Measurements from ENCODE around the gene CHST12. TPM values are rescaled to one million over a fixed set of nuclear protein-coding genes. Genes with fewer than 3 reads are reported as not detected.
"Not testable (repeated sequence)": the region's sequence is repeated elsewhere in the genome, so short reads cannot be mapped to it uniquely, and the experiment has no call there.

CHST12 gene
- total RNA-seq, 1 donor from 2014 or later = 29.8 TPM

DNA sequence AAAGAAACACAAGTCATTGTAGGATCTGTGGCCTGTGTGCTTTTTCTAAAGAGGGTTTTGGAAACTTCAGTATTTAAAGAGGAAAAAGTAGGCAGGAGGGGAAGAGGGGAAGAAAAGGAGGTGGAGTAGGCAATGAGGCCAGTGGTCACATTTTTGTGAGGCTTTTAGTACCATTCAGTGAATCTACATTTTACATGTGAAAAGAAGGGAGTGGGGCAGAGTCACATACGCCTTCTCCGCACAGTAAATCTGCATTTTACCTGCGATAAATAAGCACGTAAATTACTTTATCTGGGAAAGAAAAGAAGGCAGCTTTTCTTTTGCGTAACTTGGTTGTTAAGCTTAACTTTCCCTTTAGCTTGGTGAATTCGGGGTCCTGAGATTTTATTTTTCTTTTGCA, 13.2 kb downstream of the CHST12 start:
- H3K9me3 ChIP-seq = no peaks in the 10 kb centered on the region
- no peak overlapping the region for H3K27ac ChIP-seq
- H3K4me3 ChIP-seq = no peak overlapping the region
- ATAC-seq (no peak), DNase-seq (no peak)
- H3K4me1 ChIP-seq = peaks cover 18% of the 10 kb centered on the region
- H3K36me3 ChIP-seq = no peaks in the 10 kb centered on the region
- TF ChIP-seq, protein P1, sequence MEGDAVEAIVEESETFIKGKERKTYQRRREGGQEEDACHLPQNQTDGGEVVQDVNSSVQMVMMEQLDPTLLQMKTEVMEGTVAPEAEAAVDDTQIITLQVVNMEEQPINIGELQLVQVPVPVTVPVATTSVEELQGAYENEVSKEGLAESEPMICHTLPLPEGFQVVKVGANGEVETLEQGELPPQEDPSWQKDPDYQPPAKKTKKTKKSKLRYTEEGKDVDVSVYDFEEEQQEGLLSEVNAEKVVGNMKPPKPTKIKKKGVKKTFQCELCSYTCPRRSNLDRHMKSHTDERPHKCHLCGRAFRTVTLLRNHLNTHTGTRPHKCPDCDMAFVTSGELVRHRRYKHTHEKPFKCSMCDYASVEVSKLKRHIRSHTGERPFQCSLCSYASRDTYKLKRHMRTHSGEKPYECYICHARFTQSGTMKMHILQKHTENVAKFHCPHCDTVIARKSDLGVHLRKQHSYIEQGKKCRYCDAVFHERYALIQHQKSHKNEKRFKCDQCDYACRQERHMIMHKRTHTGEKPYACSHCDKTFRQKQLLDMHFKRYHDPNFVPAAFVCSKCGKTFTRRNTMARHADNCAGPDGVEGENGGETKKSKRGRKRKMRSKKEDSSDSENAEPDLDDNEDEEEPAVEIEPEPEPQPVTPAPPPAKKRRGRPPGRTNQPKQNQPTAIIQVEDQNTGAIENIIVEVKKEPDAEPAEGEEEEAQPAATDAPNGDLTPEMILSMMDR (IDR thresholded peaks at IDR 0.05) = no peak
- no peaks in the 10 kb centered on the region for H3K27me3 ChIP-seq
- intact Hi-C loops (cut with DNase I) = no loop called here

DNA sequence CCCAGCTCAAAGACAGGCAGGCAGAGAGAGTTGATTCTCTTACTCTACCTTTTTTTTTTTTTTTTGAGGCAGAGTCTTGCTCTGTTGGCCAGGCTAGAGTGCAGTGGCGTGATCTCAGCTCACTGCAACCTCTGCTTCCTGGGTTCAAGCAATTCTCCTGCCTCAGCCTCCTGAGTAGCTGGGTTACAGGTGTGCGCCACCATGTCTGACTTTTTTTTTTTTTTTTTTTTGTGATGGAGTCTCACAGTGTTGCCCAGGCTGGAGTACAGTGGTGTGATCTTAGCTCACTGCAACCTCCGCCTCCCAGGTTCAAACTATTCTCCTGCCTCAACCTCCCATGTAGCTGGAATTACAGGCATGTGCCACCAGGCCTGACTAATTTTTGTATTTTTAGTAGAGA, 13.8 kb downstream of the CHST12 start:
- H3K27ac ChIP-seq; ATAC-seq; intact Hi-C loops (cut with DNase I): not testable (repeated sequence)

DNA sequence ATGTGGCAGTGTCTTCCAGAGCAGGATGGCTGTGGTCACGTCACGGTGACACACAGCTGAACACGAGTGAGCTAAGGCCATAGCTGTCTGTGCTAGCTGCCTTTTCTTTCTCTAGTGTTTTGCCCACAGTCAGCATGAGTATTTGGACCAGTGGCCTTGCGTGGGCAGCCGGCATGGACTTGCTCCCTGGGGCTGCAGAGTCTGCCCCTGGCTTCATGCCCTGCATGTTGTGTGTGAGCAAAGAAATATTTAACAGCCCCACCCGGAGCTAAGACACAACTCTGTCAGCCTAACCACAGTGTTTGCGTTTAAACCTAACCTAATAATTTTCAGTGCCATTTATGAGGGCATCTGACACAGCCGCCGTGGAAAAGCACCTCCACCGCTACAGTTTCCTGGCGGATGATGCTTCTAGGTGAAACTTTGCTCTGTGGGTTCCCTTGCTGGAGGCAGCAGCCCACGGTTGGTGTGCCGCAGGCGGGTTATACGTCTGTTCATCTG, 14.6 kb downstream of the CHST12 start:
- Histone ChIP-seq H3K4me1 (peaks cover 4% of the 10 kb centered on the region), H3K27me3 (no peaks in the 10 kb centered on the region), H3K9me3 (no peaks in the 10 kb centered on the region), H3K36me3 (no peaks in the 10 kb centered on the region), H3K4me3 (no peak overlapping the region), H3K27ac (no peak overlapping the region)
- ATAC-seq (peak; percentile 49), DNase-seq (no peak)
- intact Hi-C loops (cut with DNase I) = no loop called here
- TF ChIP-seq, protein P1 (IDR thresholded peaks at IDR 0.05) = no peak

More for the DNA sequence above, 13.8 kb downstream of the CHST12 start:
- H3K4me1 ChIP-seq = peaks cover 12% of the 10 kb centered on the region
- not testable (repeated sequence) for H3K27me3 ChIP-seq, H3K36me3 ChIP-seq, DNase-seq, H3K4me3 ChIP-seq, H3K9me3 ChIP-seq

DNA sequence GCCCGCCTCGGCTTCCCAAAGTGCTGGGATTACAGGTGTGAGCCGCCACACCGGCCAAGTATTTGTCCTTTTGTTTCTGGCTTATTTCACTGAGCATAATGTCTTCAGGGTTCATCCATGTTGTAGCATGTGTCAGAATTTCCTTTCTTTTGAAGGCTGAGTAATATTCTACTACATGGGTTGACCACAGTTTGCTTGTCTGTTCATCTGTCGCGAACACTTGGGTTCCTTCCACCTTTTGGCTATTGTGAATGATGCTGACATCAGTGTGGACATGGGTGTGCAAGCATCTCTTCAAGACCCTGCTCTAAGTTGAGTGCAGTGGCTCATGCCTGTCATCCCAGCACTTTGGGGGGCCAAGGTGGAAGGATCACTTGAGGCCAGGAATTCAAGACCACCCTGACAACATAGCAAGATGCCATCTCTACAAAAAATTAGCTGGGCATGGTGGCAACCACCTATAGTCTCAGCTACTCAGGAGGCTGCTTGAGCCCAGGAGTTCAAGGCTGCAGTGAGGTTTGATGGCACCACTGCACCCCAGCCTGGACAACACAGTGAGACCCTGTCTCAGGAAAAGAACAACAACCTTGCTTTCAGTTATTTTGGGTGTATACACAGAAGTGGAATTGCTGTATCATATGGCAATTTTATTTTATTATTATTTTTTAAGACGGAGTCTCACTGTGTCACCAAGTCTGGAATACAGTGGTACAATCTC, 17.0 kb downstream of the CHST12 start:
- Histone ChIP-seq H3K4me3 (no peak overlapping the region), H3K4me1 (no peaks in the 10 kb centered on the region), H3K9me3 (no peaks in the 10 kb centered on the region), H3K27ac (no peak overlapping the region), H3K36me3 (no peaks in the 10 kb centered on the region), H3K27me3 (no peaks in the 10 kb centered on the region)
- DNase-seq (no peak), ATAC-seq (no peak)
- intact Hi-C loops (cut with DNase I) = no loop called here
- TF ChIP-seq, protein P1 (IDR thresholded peaks at IDR 0.05) = no peak

DNA sequence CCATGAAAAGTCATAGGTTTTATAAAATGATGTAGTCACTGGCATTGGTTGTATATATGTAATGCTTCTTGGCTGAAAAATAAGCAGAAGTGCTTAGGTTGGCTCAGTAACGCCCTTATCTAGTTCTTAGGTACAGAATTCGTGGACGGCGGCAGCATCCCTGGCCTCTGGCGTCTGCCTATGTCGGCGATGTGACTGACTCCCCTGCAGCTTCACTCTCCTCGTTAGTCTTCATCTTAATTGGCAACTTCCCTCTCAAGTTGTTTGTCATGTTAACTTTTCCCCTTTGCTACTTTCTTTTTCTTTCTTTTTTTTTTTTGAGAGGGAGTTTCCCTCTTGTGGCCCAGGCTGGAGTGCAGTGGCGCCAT, 18.5 kb downstream of the CHST12 start:
- H3K4me1 ChIP-seq = no peaks in the 10 kb centered on the region
- DNase-seq (no peak), ATAC-seq (no peak)
- no peaks in the 10 kb centered on the region for H3K36me3 ChIP-seq
- H3K27me3 ChIP-seq = no peaks in the 10 kb centered on the region
- no peak overlapping the region for H3K27ac ChIP-seq
- intact Hi-C loops (cut with DNase I) = no loop called here
- no peaks in the 10 kb centered on the region for H3K9me3 ChIP-seq
- TF ChIP-seq, protein P1 (IDR thresholded peaks at IDR 0.05) = no peak
- no peak overlapping the region for H3K4me3 ChIP-seq

DNA sequence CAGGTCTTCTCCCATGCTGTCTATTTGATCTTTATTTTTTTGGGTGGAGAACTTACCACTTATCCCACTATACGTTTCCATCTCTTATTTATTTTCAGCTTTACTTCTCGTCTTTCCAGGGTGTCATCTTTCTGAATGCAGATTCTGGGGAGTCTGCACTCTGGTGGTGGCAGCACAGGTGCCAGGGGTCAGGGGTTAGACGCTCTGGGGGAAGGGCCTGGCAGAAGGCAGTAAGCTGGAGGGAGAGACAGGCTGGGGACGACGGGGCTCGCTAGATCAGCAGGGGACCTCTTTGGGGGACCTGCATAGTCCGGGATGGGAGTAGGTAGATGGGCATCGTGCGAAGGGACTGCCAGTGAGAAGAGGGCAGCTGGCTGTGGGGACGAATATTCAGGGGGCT, 22.3 kb downstream of the CHST12 start:
- intact Hi-C loops (cut with DNase I) = no loop called here
- H3K9me3 ChIP-seq = no peaks in the 10 kb centered on the region
- H3K4me1 ChIP-seq = no peaks in the 10 kb centered on the region
- TF ChIP-seq, protein P1 (IDR thresholded peaks at IDR 0.05) = no peak
- H3K27ac ChIP-seq = no peak overlapping the region
- no peak overlapping the region for H3K4me3 ChIP-seq
- H3K36me3 ChIP-seq = no peaks in the 10 kb centered on the region
- H3K27me3 ChIP-seq = no peaks in the 10 kb centered on the region
- DNase-seq (no peak), ATAC-seq (no peak)

Data from upper lobe of right lung (tissue), 1 donor.